Body of pancreas (tissue), 4 donors: ENCODE data around the gene KCNIP4.

ENCODE experiments used
- POLR2A ChIP-seq, 3 donors: fragments of 450-650 bp; IDR thresholded peaks; one replicate each; pipeline ENCODE4 v1.6.1; 2016; ENCODE audit warnings: antibody characterized with exemption in 3 of 3, mild to moderate bottlenecking in 2 of 3
- TF ChIP-seq, protein P1 (sequence below), 7 experiments: fragments of 450-650 bp in 4 of 7; fragments of 200-600 bp in 3 of 7; sonication (generic) in 3 of 7; IDR thresholded peaks; one replicate each; pipeline ENCODE4 v1.5.1; 2016 to 2019; ENCODE audit warnings: antibody characterized with exemption in 7 of 7

GRCh38 chr4:20682853-20683252 is 1265.7 kb downstream of the KCNIP4 start:
- TF ChIP-seq, protein P1, sequence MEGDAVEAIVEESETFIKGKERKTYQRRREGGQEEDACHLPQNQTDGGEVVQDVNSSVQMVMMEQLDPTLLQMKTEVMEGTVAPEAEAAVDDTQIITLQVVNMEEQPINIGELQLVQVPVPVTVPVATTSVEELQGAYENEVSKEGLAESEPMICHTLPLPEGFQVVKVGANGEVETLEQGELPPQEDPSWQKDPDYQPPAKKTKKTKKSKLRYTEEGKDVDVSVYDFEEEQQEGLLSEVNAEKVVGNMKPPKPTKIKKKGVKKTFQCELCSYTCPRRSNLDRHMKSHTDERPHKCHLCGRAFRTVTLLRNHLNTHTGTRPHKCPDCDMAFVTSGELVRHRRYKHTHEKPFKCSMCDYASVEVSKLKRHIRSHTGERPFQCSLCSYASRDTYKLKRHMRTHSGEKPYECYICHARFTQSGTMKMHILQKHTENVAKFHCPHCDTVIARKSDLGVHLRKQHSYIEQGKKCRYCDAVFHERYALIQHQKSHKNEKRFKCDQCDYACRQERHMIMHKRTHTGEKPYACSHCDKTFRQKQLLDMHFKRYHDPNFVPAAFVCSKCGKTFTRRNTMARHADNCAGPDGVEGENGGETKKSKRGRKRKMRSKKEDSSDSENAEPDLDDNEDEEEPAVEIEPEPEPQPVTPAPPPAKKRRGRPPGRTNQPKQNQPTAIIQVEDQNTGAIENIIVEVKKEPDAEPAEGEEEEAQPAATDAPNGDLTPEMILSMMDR (IDR thresholded peaks at IDR 0.05) = no peak
- TF ChIP-seq POLR2A (IDR thresholded peaks at IDR 0.05) = no peak
